WI38 (cell line): ENCODE data around the gene WWOX.

Experiments used
- H3K4me3 ChIP-seq: 2 replicates; pipeline ENCODE4 v1.5.1; 2011; ENCODE audit warnings: low read depth, mild to moderate bottlenecking, control low read depth, low read length
- TF ChIP-seq, protein P1 (sequence below): IDR thresholded peaks from 2 replicates; pipeline ENCODE4 v1.5.1; 2012; ENCODE audit warnings: low read depth, mild to moderate bottlenecking, control low read depth, low read length

WWOX gene

GRCh38 chr16:78838276-78838675 is 738.8 kb downstream of the WWOX start:
- TF ChIP-seq, protein P1, sequence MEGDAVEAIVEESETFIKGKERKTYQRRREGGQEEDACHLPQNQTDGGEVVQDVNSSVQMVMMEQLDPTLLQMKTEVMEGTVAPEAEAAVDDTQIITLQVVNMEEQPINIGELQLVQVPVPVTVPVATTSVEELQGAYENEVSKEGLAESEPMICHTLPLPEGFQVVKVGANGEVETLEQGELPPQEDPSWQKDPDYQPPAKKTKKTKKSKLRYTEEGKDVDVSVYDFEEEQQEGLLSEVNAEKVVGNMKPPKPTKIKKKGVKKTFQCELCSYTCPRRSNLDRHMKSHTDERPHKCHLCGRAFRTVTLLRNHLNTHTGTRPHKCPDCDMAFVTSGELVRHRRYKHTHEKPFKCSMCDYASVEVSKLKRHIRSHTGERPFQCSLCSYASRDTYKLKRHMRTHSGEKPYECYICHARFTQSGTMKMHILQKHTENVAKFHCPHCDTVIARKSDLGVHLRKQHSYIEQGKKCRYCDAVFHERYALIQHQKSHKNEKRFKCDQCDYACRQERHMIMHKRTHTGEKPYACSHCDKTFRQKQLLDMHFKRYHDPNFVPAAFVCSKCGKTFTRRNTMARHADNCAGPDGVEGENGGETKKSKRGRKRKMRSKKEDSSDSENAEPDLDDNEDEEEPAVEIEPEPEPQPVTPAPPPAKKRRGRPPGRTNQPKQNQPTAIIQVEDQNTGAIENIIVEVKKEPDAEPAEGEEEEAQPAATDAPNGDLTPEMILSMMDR = no peak
- H3K4me3 ChIP-seq = no peak overlapping the region

- no peak overlapping the region for H3K4me3 ChIP-seq
- TF ChIP-seq, protein P1 = no peak
These were observed 743.5 kb downstream of the WWOX start for GRCh38 chr16:78842950-78843349.

- no peak overlapping the region for H3K4me3 ChIP-seq
- TF ChIP-seq, protein P1 = no peak
These were observed 744.5 kb downstream of the WWOX start for GRCh38 chr16:78843978-78844377.

GRCh38 chr16:78844682-78845081 is 745.2 kb downstream of the WWOX start:
- TF ChIP-seq, protein P1 = no peak
- no peak overlapping the region for H3K4me3 ChIP-seq

- TF ChIP-seq, protein P1 = no peak
- H3K4me3 ChIP-seq = no peak overlapping the region
These were observed 751.8 kb downstream of the WWOX start for GRCh38 chr16:78851266-78851665.

- TF ChIP-seq, protein P1 = no peak
- H3K4me3 ChIP-seq = no peak overlapping the region
These were observed 752.7 kb downstream of the WWOX start for GRCh38 chr16:78852081-78852635.

DNA sequence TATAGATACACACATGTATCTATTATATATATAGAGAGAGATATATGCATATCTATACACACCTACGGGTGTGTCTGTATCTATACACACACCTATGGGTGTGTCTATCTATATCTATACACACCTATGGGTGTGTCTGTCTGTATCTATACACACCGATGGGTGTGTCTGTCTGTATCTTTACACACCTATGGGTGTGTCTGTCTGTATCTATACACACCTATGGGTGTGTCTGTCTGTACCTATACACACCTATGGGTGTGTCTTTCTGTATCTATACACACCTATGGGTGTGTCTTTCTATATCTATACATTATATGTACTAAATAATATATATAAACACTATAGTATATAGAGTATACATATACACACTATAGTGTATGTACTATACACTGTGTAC is 762.6 kb downstream of the WWOX start:
- TF ChIP-seq, protein P1 = no peak
- H3K4me3 ChIP-seq = no peak overlapping the region
